ENCODE measurements around the gene SUCO. TPM values are rescaled to one million over a fixed set of nuclear protein-coding genes. Genes with fewer than 3 reads are reported as not detected.

Gene SUCO
- polyA plus RNA-seq, 1 donor (not counting 4 experiments of a cell fraction or from before 2014, with no cell fraction given) = 13.8 TPM

- no peaks in the 10 kb centered on the region for H4K20me1 ChIP-seq (ENCODE audit: control insufficient read depth, extremely low read depth, insufficient read depth, low read length)
- dilution Hi-C loops (cut with MboI; ENCODE audit: extremely low pct_ligation_motif_present, low sequenced_read_pairs) = no loop called here
- H3K36me3 ChIP-seq (ENCODE audit: control insufficient read depth in 2 of 2, extremely low read depth in 1 of 2, insufficient read depth in 2 of 2, low read length in 2 of 2) = no peaks in the 10 kb centered on the region
- peak; percentile 82 for FAIRE-seq
- TF ChIP-seq EZH2 (IDR thresholded peaks at IDR 0.05; ENCODE audit: low read length) = no peak
- no peak for TF ChIP-seq CTCF (optimal IDR thresholded peaks at IDR 0.05 in 1 of 3, IDR thresholded peaks at IDR 0.05 in 1 of 3, conservative IDR thresholded peaks at IDR 0.05 in 1 of 3; ENCODE audit: extremely low read depth in 1 of 3, insufficient read depth in 2 of 3, low read length in 3 of 3)
- peak overlapping the region; percentile 29 for H3K9ac ChIP-seq (ENCODE audit: control insufficient read depth, extremely low read depth, insufficient read depth, low read length)
- peaks cover 42% of the 10 kb centered on the region for H3K4me1 ChIP-seq (ENCODE audit: control insufficient read depth, extremely low read depth, insufficient read depth, low read length)
- H3K27me3 ChIP-seq (ENCODE audit: control insufficient read depth, extremely low read depth, insufficient read depth, low read length) = no peaks in the 10 kb centered on the region
- no peak for DNase-seq (ENCODE audit: low read depth, low spot score)
- no peaks in the 10 kb centered on the region for H3K79me2 ChIP-seq (ENCODE audit: control insufficient read depth, insufficient read depth, low read length)
- H2AFZ ChIP-seq (ENCODE audit: control insufficient read depth, low read length) = no peak overlapping the region
- H3K9me3 ChIP-seq (ENCODE audit: control insufficient read depth, low read depth, low read length) = peaks cover 6% of the 10 kb centered on the region
- peak overlapping the region in 1 of 3 experiments; percentile 9 for H3K4me3 ChIP-seq (ENCODE audit: control insufficient read depth in 2 of 3, extremely low read depth in 1 of 3, insufficient read depth in 2 of 3, low read depth in 1 of 3, low read length in 3 of 3)
- H3K27ac ChIP-seq (ENCODE audit: control insufficient read depth, insufficient read depth, low read length) = peak overlapping the region; percentile 98
- peak overlapping the region; percentile 88 for H3K4me2 ChIP-seq (ENCODE audit: control insufficient read depth, extremely low read depth, insufficient read depth, low read depth, low read length)
- no peaks in the 10 kb centered on the region for H3K9me1 ChIP-seq (ENCODE audit: control insufficient read depth, extremely low read depth, insufficient read depth, low read length)
These were observed 105.3 kb downstream of the SUCO start for GRCh38 chr1:172638249-172638648.

GRCh38 chr1:172638885-172639831, 106.2 kb downstream of the SUCO start:
- H3K27me3 ChIP-seq (ENCODE audit: control insufficient read depth, extremely low read depth, insufficient read depth, low read length) = no peaks in the 10 kb centered on the region
- FAIRE-seq = peak; percentile 89
- H3K9me1 ChIP-seq (ENCODE audit: control insufficient read depth, extremely low read depth, insufficient read depth, low read length) = no peaks in the 10 kb centered on the region
- H3K27ac ChIP-seq (ENCODE audit: control insufficient read depth, insufficient read depth, low read length) = peak overlapping the region; percentile 98
- peak overlapping the region; percentile 9 to 58 (median 19) for H3K4me3 ChIP-seq (ENCODE audit: control insufficient read depth in 2 of 3, extremely low read depth in 1 of 3, insufficient read depth in 2 of 3, low read depth in 1 of 3, low read length in 3 of 3)
- peak overlapping the region; percentile 85 for H3K9ac ChIP-seq (ENCODE audit: control insufficient read depth, extremely low read depth, insufficient read depth, low read length)
- H3K9me3 ChIP-seq (ENCODE audit: control insufficient read depth, low read depth, low read length) = peaks cover 6% of the 10 kb centered on the region
- dilution Hi-C loops (cut with MboI; ENCODE audit: extremely low pct_ligation_motif_present, low sequenced_read_pairs) = no loop called here
- H2AFZ ChIP-seq (ENCODE audit: control insufficient read depth, low read length) = peak overlapping the region; percentile 0
- peak overlapping the region; percentile 88 for H3K4me2 ChIP-seq (ENCODE audit: control insufficient read depth, extremely low read depth, insufficient read depth, low read depth, low read length)
- TF ChIP-seq EZH2 (IDR thresholded peaks at IDR 0.05; ENCODE audit: low read length) (no peak), CTCF (optimal IDR thresholded peaks at IDR 0.05 in 1 of 3, IDR thresholded peaks at IDR 0.05 in 1 of 3, conservative IDR thresholded peaks at IDR 0.05 in 1 of 3; ENCODE audit: extremely low read depth in 1 of 3, insufficient read depth in 2 of 3, low read length in 3 of 3) (no peak)
- DNase-seq (ENCODE audit: low read depth, low spot score) = peak; percentile 97
- no peaks in the 10 kb centered on the region for H3K36me3 ChIP-seq (ENCODE audit: control insufficient read depth in 2 of 2, extremely low read depth in 1 of 2, insufficient read depth in 2 of 2, low read length in 2 of 2)
- H4K20me1 ChIP-seq (ENCODE audit: control insufficient read depth, extremely low read depth, insufficient read depth, low read length) = no peaks in the 10 kb centered on the region
- no peaks in the 10 kb centered on the region for H3K79me2 ChIP-seq (ENCODE audit: control insufficient read depth, insufficient read depth, low read length)
- H3K4me1 ChIP-seq (ENCODE audit: control insufficient read depth, extremely low read depth, insufficient read depth, low read length) = peaks cover 42% of the 10 kb centered on the region

Measured in keratinocyte (primary cell).